ENCODE measurements around the gene DAGLA.

DAGLA gene

DNA sequence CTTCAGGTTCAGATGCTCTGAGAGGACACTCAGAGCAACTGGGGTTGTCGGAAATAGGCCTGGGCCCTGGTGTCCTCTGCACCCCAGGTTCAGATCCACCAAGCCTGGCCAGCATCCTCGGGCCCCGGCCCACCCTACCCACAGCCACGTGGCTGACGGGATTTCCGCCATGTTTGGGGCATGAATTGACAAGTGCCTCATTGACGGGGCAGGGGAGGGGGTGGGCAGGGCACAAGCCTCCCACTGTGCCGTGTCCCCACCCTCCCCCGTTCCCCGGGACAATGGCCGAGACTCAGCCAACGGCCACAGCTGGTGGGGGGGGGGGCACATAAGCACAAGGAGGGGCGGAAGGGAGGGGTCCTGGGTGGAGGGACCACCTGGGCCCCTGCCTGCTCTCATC lies 80.8 kb downstream of the DAGLA start:
- DNase-seq (no peak), ATAC-seq (replicated peaks) (no peak)
- no peak overlapping the region for H3K4me3 Mint-ChIP-seq
- peaks cover 6 to 15% of the 10 kb centered on the region in 2 donors for H3K4me1 Mint-ChIP-seq (ENCODE audit: low read depth in 2 of 2)
- H3K27me3 Mint-ChIP-seq, result peaks cover 8 to 11% of the 10 kb centered on the region in 2 donors
- no peak overlapping the region for H3K27ac Mint-ChIP-seq
- no peaks in the 10 kb centered on the region for H3K9me3 Mint-ChIP-seq
- H3K36me3 Mint-ChIP-seq (ENCODE audit: insufficient read depth), result peaks cover 4% of the 10 kb centered on the region

GRCh38 chr11:61761440-61762222 lies 81.4 kb downstream of the DAGLA start:
- Mint-ChIP-seq H3K4me3 (no peak overlapping the region), H3K27ac (peak overlapping the region in 1 of 2 donors; percentile 35), H3K4me1 (ENCODE audit: low read depth in 2 of 2) (peaks cover under 1 to 8% of the 10 kb centered on the region in 2 donors), H3K9me3 (no peaks in the 10 kb centered on the region), H3K27me3 (peaks cover 8 to 11% of the 10 kb centered on the region in 2 donors), H3K36me3 (ENCODE audit: insufficient read depth) (peaks cover 4% of the 10 kb centered on the region)
- ATAC-seq (replicated peaks), result no peak
- no peak for DNase-seq

DNA sequence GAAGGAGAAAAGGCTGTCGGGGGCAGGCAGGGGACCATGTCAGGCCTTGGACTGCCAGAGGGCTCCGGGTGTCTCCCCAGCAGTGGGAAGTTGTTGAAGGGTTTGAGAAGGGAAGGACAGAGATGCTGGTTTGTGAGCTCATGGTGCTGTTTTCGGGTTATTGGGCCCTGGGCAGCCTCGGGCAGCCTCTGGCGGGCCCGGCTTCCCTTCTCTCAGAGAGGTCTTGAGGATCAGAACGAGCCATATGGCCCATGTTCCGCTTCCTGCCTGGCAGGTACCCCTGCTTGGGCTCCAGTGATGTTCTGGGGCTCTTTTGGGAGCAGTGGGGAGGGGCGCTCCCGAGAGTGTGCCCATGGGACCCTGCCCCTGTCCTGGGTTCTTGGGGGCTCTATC lies 82.0 kb downstream of the DAGLA start:
- no peak for ATAC-seq (replicated peaks)
- Mint-ChIP-seq H3K36me3 (ENCODE audit: insufficient read depth) (peaks cover 4% of the 10 kb centered on the region), H3K4me3 (no peak overlapping the region), H3K27me3 (peaks cover 8 to 11% of the 10 kb centered on the region in 2 donors), H3K9me3 (no peaks in the 10 kb centered on the region), H3K4me1 (ENCODE audit: low read depth in 2 of 2) (peaks cover 0 to 4% of the 10 kb centered on the region in 2 donors), H3K27ac (peak overlapping the region in 1 of 2 donors; percentile 35)
- DNase-seq, result no peak

- H3K4me3 Mint-ChIP-seq, result no peak overlapping the region
Observed at GRCh38 chr11:61762798-61763197, 82.6 kb downstream of the DAGLA start.

DNA sequence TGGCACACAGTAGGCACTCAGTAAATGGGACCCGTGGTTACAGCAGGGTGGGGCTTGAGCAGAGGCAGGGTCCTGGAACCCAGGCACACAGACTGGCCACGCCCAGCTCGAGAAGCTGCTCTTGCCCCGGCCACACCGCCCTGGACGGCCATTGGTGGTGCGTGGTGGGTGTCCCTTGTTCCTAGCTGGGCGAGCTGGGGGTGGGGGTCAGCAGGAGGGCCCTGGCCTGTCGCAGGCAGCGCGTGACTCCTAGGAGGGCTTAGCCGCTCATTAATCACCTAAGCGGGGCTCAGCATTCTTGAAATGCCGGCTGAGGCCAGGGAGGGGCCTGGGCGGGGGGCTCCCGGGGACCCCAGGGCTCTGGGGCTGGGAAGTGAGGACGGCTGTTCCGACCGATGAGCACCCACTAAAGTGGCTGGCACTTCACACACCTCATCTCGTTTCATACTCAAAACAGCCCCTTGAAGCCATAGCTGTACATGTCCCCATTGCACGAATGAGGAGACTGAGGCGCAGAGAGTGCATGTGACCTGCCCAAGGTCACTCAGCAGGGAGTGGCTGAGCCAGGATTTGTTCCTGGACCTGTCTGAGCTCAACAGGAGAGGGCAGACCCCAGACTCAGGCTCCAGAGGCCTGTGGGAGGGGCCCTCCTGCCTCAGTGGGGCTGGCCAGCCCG lies 83.9 kb downstream of the DAGLA start:
- Mint-ChIP-seq H3K4me1 (ENCODE audit: low read depth in 2 of 2) (no peaks in the 10 kb centered on the region), H3K36me3 (ENCODE audit: insufficient read depth) (peaks cover 8% of the 10 kb centered on the region), H3K27me3 (peaks cover 8 to 11% of the 10 kb centered on the region in 2 donors), H3K4me3 (no peak overlapping the region), H3K9me3 (no peaks in the 10 kb centered on the region), H3K27ac (no peak overlapping the region)
- no peak for ATAC-seq (replicated peaks)
- DNase-seq, result no peak

More at GRCh38 chr11:61762798-61763197, 82.6 kb downstream of the DAGLA start:
- H3K36me3 Mint-ChIP-seq (ENCODE audit: insufficient read depth), result peaks cover 4% of the 10 kb centered on the region
- H3K27me3 Mint-ChIP-seq, result peaks cover 8 to 11% of the 10 kb centered on the region in 2 donors
- peaks cover 0 to 4% of the 10 kb centered on the region in 2 donors for H3K4me1 Mint-ChIP-seq (ENCODE audit: low read depth in 2 of 2)
- no peaks in the 10 kb centered on the region for H3K9me3 Mint-ChIP-seq
- H3K27ac Mint-ChIP-seq, result no peak overlapping the region
- DNase-seq (no peak), ATAC-seq (replicated peaks) (no peak)

- ATAC-seq (replicated peaks) (no peak), DNase-seq (no peak)
- Mint-ChIP-seq H3K27me3 (peaks cover 8 to 11% of the 10 kb centered on the region in 2 donors), H3K4me1 (ENCODE audit: low read depth in 2 of 2) (no peaks in the 10 kb centered on the region), H3K36me3 (ENCODE audit: insufficient read depth) (peaks cover 8% of the 10 kb centered on the region), H3K9me3 (no peaks in the 10 kb centered on the region), H3K4me3 (no peak overlapping the region), H3K27ac (no peak overlapping the region)
Observed at GRCh38 chr11:61764606-61765260, 84.5 kb downstream of the DAGLA start.

DNA sequence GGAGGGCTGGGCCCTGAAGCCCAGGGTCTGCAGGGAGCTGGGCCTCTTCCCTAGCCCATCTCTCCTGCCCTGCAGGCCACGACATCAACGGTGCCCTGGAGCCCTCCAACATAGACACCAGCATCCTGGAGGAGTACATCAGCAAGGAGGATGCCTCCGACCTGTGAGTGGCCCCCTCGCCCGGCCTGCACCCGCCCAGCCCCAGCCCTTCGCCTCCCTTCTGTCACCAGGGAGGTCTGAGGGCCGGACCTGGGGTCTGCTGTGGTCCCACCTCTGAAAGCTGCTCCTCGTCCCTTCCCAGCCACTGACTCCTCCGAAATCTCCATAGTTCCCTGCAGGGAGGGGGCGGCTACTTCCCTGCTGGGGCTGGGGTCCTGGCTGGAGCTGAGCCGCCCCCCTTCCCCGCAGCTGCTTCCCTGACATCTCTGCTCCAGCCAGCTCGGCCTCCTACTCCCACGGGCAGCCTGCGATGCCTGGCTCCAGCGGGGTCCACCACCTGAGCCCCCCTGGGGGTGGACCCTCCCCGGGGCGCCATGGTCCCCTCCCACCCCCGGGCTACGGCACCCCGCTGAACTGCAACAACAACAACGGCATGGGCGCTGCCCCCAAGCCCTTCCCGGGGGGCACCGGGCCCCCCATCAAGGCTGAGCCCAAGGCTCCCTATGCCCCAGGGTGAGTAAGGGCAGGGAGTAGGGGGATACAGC lies 85.5 kb downstream of the DAGLA start:
- DNase-seq (no peak), ATAC-seq (replicated peaks) (no peak)
- Mint-ChIP-seq H3K9me3 (no peaks in the 10 kb centered on the region), H3K4me1 (ENCODE audit: low read depth in 2 of 2) (no peaks in the 10 kb centered on the region), H3K36me3 (ENCODE audit: insufficient read depth) (peaks cover 8% of the 10 kb centered on the region), H3K27me3 (peaks cover 8 to 11% of the 10 kb centered on the region in 2 donors), H3K27ac (no peak overlapping the region), H3K4me3 (no peak overlapping the region)

GRCh38 chr11:61766353-61766841 lies 86.2 kb downstream of the DAGLA start:
- H3K27ac Mint-ChIP-seq, result no peak overlapping the region
- ATAC-seq (replicated peaks) (no peak), DNase-seq (no peak)
- peaks cover 8% of the 10 kb centered on the region for H3K36me3 Mint-ChIP-seq (ENCODE audit: insufficient read depth)
- H3K4me3 Mint-ChIP-seq, result no peak overlapping the region
- H3K4me1 Mint-ChIP-seq (ENCODE audit: low read depth in 2 of 2), result peaks cover 0 to 2% of the 10 kb centered on the region in 2 donors
- H3K27me3 Mint-ChIP-seq, result peaks cover 8 to 10% of the 10 kb centered on the region in 2 donors
- H3K9me3 Mint-ChIP-seq, result no peaks in the 10 kb centered on the region

- DNase-seq (no peak), ATAC-seq (replicated peaks) (no peak)
- Mint-ChIP-seq H3K4me1 (ENCODE audit: low read depth in 2 of 2) (peaks cover 4 to 14% of the 10 kb centered on the region in 2 donors), H3K9me3 (no peaks in the 10 kb centered on the region), H3K27ac (no peak overlapping the region), H3K36me3 (ENCODE audit: insufficient read depth) (peaks cover 6% of the 10 kb centered on the region), H3K27me3 (no peaks in the 10 kb centered on the region), H3K4me3 (no peak overlapping the region)
Observed at GRCh38 chr11:61768376-61769076, 88.3 kb downstream of the DAGLA start.

GRCh38 chr11:61769169-61769920 lies 89.2 kb downstream of the DAGLA start:
- Mint-ChIP-seq H3K27ac (no peak overlapping the region), H3K36me3 (ENCODE audit: insufficient read depth) (peaks cover 6% of the 10 kb centered on the region), H3K27me3 (no peaks in the 10 kb centered on the region), H3K9me3 (no peaks in the 10 kb centered on the region), H3K4me3 (no peak overlapping the region), H3K4me1 (ENCODE audit: low read depth in 2 of 2) (peaks cover 4 to 14% of the 10 kb centered on the region in 2 donors)
- no peak for ATAC-seq (replicated peaks)
- DNase-seq, result no peak

- Mint-ChIP-seq H3K9me3 (no peaks in the 10 kb centered on the region), H3K4me1 (ENCODE audit: low read depth in 2 of 2) (peaks cover 9 to 20% of the 10 kb centered on the region in 2 donors), H3K36me3 (ENCODE audit: insufficient read depth) (peaks cover 6% of the 10 kb centered on the region), H3K27ac (no peak overlapping the region), H3K4me3 (no peak overlapping the region), H3K27me3 (no peaks in the 10 kb centered on the region)
- DNase-seq, result no peak
- no peak for ATAC-seq (replicated peaks)
Observed at GRCh38 chr11:61769946-61770683, 89.9 kb downstream of the DAGLA start.

Data from effector memory CD8-positive, alpha-beta T cell (primary cell).